ENCODE results near the gene PGPEP1.
"Not testable (repeated sequence)": the region's sequence is repeated elsewhere in the genome, so short reads cannot be mapped to it uniquely, and the experiment has no call there.

The PGPEP1 gene

GRCh38 chr19:18363787-18364186 is 23.4 kb downstream of the PGPEP1 start:
- no peak overlapping the region for H3K4me3 ChIP-seq (ENCODE audit: low read depth, low read length)

GRCh38 chr19:18364277-18364825 is 24.0 kb downstream of the PGPEP1 start:
- H3K4me3 ChIP-seq (ENCODE audit: low read depth, low read length), result not testable (repeated sequence)

GRCh38 chr19:18364826-18365528 is 24.6 kb downstream of the PGPEP1 start:
- H3K4me3 ChIP-seq (ENCODE audit: low read depth, low read length), result no peak overlapping the region

GRCh38 chr19:18366021-18366435 is 25.6 kb downstream of the PGPEP1 start:
- no peak overlapping the region for H3K4me3 ChIP-seq (ENCODE audit: low read depth, low read length)

GRCh38 chr19:18368504-18369222 is 28.3 kb downstream of the PGPEP1 start:
- H3K4me3 ChIP-seq (ENCODE audit: low read depth, low read length), result no peak overlapping the region

GRCh38 chr19:18373407-18373891 is 33.1 kb downstream of the PGPEP1 start:
- H3K4me3 ChIP-seq (ENCODE audit: low read depth, low read length), result no peak overlapping the region

GRCh38 chr19:18373892-18374629 is 33.7 kb downstream of the PGPEP1 start:
- H3K4me3 ChIP-seq (ENCODE audit: low read depth, low read length), result no peak overlapping the region

GRCh38 chr19:18377026-18377425 is 36.6 kb downstream of the PGPEP1 start:
- H3K4me3 ChIP-seq (ENCODE audit: low read depth, low read length), result no peak overlapping the region

GRCh38 chr19:18379803-18380747 is 39.7 kb downstream of the PGPEP1 start:
- H3K4me3 ChIP-seq (ENCODE audit: low read depth, low read length), result no peak overlapping the region

- no peak overlapping the region for H3K4me3 ChIP-seq (ENCODE audit: low read depth, low read length)
Measured at GRCh38 chr19:18380843-18381242, 40.4 kb downstream of the PGPEP1 start.

- not testable (repeated sequence) for H3K4me3 ChIP-seq (ENCODE audit: low read depth, low read length)
Measured at GRCh38 chr19:18383622-18384021, 43.2 kb downstream of the PGPEP1 start.

- no peak overlapping the region for H3K4me3 ChIP-seq (ENCODE audit: low read depth, low read length)
Measured at GRCh38 chr19:18384775-18385174, 44.4 kb downstream of the PGPEP1 start.

GRCh38 chr19:18385359-18385674 is 44.9 kb downstream of the PGPEP1 start:
- no peak overlapping the region for H3K4me3 ChIP-seq (ENCODE audit: low read depth, low read length)

- peak within 1 kb of the TSS; percentile 9 for H3K4me3 ChIP-seq (ENCODE audit: low read depth, low read length)
Measured at GRCh38 chr19:18385675-18386542, 45.5 kb downstream of the PGPEP1 start, which contains the start of gene GDF15. Gene GDF15 (plus strand): TSS chr19:18386158. CDS start chr19:18386190, 32 bp downstream.

GRCh38 chr19:18386543-18387271 is 46.3 kb downstream of the PGPEP1 start:
- peak overlapping the region; percentile 9 for H3K4me3 ChIP-seq (ENCODE audit: low read depth, low read length)

GRCh38 chr19:18388100-18388959 is 47.9 kb downstream of the PGPEP1 start:
- peak overlapping the region; percentile 1 for H3K4me3 ChIP-seq (ENCODE audit: low read depth, low read length)

GRCh38 chr19:18388960-18389725 is 48.7 kb downstream of the PGPEP1 start:
- no peak overlapping the region for H3K4me3 ChIP-seq (ENCODE audit: low read depth, low read length)

Data from iPS-11a (cell line).